ENCODE data around the gene TMEM183A.

GRCh38 chr1:202981939-202982338 lies 25.2 kb upstream of the TMEM183A start:
- TF ChIP-seq RAD21 (IDR thresholded peaks at IDR 0.05; ENCODE audit: low read length) (no peak), POLR2A (IDR thresholded peaks at IDR 0.05; ENCODE audit: low read depth, low read length) (no peak), MAZ (IDR thresholded peaks at IDR 0.05; ENCODE audit: borderline replicate concordance, low read depth, low read length) (no peak), RFX5 (IDR thresholded peaks at IDR 0.05; ENCODE audit: low read depth, low read length) (no peak), RCOR1 (IDR thresholded peaks at IDR 0.05; ENCODE audit: insufficient replicate concordance, low read length) (no peak), CEBPB (IDR thresholded peaks at IDR 0.05; ENCODE audit: low read depth, low read length) (no peak), SMC3 (IDR thresholded peaks at IDR 0.05; ENCODE audit: low read depth, low read length) (no peak), BHLHE40 (IDR thresholded peaks at IDR 0.05; ENCODE audit: low read depth, low read length) (no peak)
- TF ChIP-seq, protein P1, sequence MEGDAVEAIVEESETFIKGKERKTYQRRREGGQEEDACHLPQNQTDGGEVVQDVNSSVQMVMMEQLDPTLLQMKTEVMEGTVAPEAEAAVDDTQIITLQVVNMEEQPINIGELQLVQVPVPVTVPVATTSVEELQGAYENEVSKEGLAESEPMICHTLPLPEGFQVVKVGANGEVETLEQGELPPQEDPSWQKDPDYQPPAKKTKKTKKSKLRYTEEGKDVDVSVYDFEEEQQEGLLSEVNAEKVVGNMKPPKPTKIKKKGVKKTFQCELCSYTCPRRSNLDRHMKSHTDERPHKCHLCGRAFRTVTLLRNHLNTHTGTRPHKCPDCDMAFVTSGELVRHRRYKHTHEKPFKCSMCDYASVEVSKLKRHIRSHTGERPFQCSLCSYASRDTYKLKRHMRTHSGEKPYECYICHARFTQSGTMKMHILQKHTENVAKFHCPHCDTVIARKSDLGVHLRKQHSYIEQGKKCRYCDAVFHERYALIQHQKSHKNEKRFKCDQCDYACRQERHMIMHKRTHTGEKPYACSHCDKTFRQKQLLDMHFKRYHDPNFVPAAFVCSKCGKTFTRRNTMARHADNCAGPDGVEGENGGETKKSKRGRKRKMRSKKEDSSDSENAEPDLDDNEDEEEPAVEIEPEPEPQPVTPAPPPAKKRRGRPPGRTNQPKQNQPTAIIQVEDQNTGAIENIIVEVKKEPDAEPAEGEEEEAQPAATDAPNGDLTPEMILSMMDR (conservative IDR thresholded peaks at IDR 0.05; ENCODE audit: low read depth, low read length), result no peak
